Stimulated activated memory B cell treated with anti-CD40 and anti-IgM and Interleukin-4, amounts not matched to agents 10 μg/mL and 1 μg/mL and 100 μg/mL, for 72 hours (primary cell): ENCODE data around the gene CEP41.
"Not testable (repeated sequence)": the region's sequence is repeated elsewhere in the genome, so short reads cannot be mapped to it uniquely, and the experiment has no call there.

Source experiments
- ATAC-seq: fragments of 150-1000 bp; cut with Tn5 transposase; 2 replicates; pipeline ENCODE4 v1.10.0; 2021
- H3K27ac Mint-ChIP-seq: one replicate; pipeline ENCODE4 v1.8.0; 2022; ENCODE audit warnings: mild to moderate bottlenecking, mixed read lengths
- H3K27me3 Mint-ChIP-seq: one replicate; pipeline ENCODE4 v1.8.0; 2022; ENCODE audit warnings: mixed read lengths
- H3K36me3 Mint-ChIP-seq: one replicate; pipeline ENCODE4 v1.8.0; 2022; ENCODE audit warnings: mixed read lengths
- H3K4me1 Mint-ChIP-seq: one replicate; pipeline ENCODE4 v1.8.0; 2022; ENCODE audit warnings: mixed read lengths
- H3K4me3 Mint-ChIP-seq: one replicate; pipeline ENCODE4 v1.8.0; 2022; ENCODE audit warnings: mild to moderate bottlenecking, moderate library complexity, mixed read lengths
- H3K9me3 Mint-ChIP-seq: one replicate; pipeline ENCODE4 v1.8.0; 2022; ENCODE audit warnings: mixed read lengths

The CEP41 gene

GRCh38 chr7:130379019-130379418 is 61.8 kb downstream of the CEP41 start:
- no peak for ATAC-seq

GRCh38 chr7:130377178-130377577 is 63.6 kb downstream of the CEP41 start:
- no peak for ATAC-seq
- Mint-ChIP-seq H3K27ac (no peak overlapping the region), H3K36me3 (no peaks in the 10 kb centered on the region), H3K9me3 (peaks cover 11% of the 10 kb centered on the region), H3K4me1 (no peaks in the 10 kb centered on the region), H3K4me3 (no peak overlapping the region), H3K27me3 (peaks cover 22% of the 10 kb centered on the region)

More at GRCh38 chr7:130379019-130379418, 61.8 kb downstream of the CEP41 start:
- Mint-ChIP-seq H3K4me1 (no peaks in the 10 kb centered on the region), H3K4me3 (no peak overlapping the region), H3K36me3 (no peaks in the 10 kb centered on the region), H3K9me3 (peaks cover 11% of the 10 kb centered on the region), H3K27me3 (peaks cover 16% of the 10 kb centered on the region), H3K27ac (no peak overlapping the region)

GRCh38 chr7:130376461-130376860 is 64.4 kb downstream of the CEP41 start:
- H3K4me1 Mint-ChIP-seq, H3K4me3 Mint-ChIP-seq, ATAC-seq, H3K27ac Mint-ChIP-seq, H3K36me3 Mint-ChIP-seq: not testable (repeated sequence)
- Mint-ChIP-seq H3K9me3 (peaks cover 11% of the 10 kb centered on the region), H3K27me3 (peaks cover 22% of the 10 kb centered on the region)

GRCh38 chr7:130374507-130374906 is 66.3 kb downstream of the CEP41 start:
- no peak overlapping the region for H3K27ac Mint-ChIP-seq
- no peaks in the 10 kb centered on the region for H3K4me1 Mint-ChIP-seq
- H3K36me3 Mint-ChIP-seq = no peaks in the 10 kb centered on the region
- H3K27me3 Mint-ChIP-seq = peaks cover 19% of the 10 kb centered on the region
- H3K4me3 Mint-ChIP-seq = no peak overlapping the region
- H3K9me3 Mint-ChIP-seq = peaks cover 11% of the 10 kb centered on the region
- no peak for ATAC-seq

GRCh38 chr7:130372402-130373165 is 68.2 kb downstream of the CEP41 start:
- Mint-ChIP-seq H3K4me1 (no peaks in the 10 kb centered on the region), H3K36me3 (no peaks in the 10 kb centered on the region), H3K27ac (no peak overlapping the region), H3K9me3 (peaks cover 11% of the 10 kb centered on the region), H3K27me3 (peaks cover 19% of the 10 kb centered on the region), H3K4me3 (no peak overlapping the region)
- ATAC-seq = no peak

DNA sequence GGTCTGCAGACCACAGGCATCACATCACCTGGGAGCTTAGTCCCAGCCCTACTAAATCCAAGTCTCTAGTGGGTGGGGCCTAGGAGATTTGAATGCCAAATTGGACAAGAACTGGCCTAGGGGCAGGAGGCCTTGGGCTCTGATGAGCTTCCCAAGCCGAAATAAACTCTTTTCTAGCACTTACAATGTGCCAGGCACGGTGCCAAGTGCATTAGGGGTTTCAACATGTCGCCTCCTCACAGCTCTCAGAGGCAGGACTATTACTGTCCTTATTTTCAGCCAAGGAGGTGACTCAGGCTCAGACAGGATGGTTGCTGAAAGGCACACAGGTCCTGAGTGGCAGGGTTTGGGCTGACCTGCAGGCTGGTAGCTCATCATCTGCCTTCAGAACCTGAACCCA is 69.8 kb downstream of the CEP41 start:
- H3K27me3 Mint-ChIP-seq = peaks cover 19% of the 10 kb centered on the region
- no peak overlapping the region for H3K4me3 Mint-ChIP-seq
- no peaks in the 10 kb centered on the region for H3K4me1 Mint-ChIP-seq
- no peak for ATAC-seq
- no peak overlapping the region for H3K27ac Mint-ChIP-seq
- peaks cover 4% of the 10 kb centered on the region for H3K9me3 Mint-ChIP-seq
- no peaks in the 10 kb centered on the region for H3K36me3 Mint-ChIP-seq

DNA sequence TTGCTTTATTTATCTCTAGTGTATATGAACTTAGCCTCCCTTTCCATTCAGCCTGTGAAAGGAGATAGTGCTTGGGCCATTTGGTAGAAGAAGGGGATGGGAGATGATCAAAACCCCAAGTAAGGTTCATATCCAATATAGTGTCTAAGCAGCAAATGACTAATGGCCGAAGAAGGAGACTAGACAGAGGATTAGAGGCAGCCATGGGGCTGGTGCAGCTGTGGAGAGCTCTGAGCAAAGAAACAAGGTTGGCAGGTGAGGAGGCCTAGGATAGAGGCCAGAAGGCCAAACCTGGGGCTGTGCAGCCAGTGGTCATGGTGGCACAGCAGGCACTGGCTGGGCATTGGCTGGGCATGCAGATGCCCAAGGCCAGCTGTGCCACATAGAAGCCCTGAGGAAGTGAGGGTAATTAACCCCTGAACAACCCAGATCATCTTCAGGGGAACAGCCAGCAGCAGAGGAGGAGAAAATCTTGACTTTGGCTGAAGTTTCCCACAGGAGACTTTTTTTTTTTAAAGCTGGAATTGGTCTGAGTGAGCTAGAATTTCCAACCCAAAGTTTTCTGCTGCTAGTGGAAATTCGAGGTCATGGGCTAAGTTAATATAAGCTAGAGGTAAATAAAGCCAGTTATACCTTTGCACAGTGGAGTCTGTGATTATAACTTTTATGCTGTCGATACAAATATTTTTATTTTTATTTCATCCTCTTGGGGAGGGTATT is 70.8 kb downstream of the CEP41 start:
- Mint-ChIP-seq H3K27me3 (peaks cover 19% of the 10 kb centered on the region), H3K4me1 (no peaks in the 10 kb centered on the region), H3K4me3 (no peak overlapping the region), H3K27ac (no peak overlapping the region), H3K9me3 (no peaks in the 10 kb centered on the region), H3K36me3 (no peaks in the 10 kb centered on the region)
- no peak for ATAC-seq

DNA sequence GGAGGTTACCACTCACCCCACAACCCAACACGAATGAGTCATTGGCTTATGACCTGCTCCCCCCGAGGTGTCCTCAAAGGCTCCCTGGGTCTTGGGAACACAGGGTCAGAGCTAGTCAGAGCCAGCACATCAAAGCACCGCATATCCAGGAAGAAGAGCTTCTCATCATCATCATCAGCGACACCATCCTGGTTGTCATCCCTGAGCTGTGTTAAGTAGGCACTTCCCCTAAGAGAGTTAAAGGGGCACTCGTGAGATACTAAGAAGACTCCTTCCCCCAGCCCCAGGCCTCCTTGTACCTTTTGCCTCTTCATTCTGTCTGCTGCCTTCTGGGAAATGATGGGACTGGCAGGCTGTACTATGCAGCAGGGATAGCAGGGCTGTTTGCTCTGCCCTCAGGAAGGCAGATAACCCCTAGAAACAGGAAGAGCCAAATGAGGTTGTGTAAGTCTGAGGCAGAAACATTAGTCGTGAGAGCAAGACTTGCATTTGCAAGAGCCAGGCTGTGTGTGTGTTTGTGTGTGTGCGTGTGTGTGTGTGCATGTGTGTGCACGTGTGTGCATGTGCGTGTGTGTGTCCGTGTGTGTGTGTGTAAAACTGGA is 71.6 kb downstream of the CEP41 start:
- Mint-ChIP-seq H3K4me3 (no peak overlapping the region), H3K36me3 (no peaks in the 10 kb centered on the region), H3K27ac (no peak overlapping the region), H3K27me3 (peaks cover 19% of the 10 kb centered on the region), H3K9me3 (no peaks in the 10 kb centered on the region), H3K4me1 (no peaks in the 10 kb centered on the region)
- ATAC-seq = no peak

GRCh38 chr7:130367836-130368746 is 72.7 kb downstream of the CEP41 start:
- Mint-ChIP-seq H3K36me3 (no peaks in the 10 kb centered on the region), H3K4me3 (no peak overlapping the region), H3K4me1 (no peaks in the 10 kb centered on the region), H3K27me3 (peaks cover 23% of the 10 kb centered on the region), H3K27ac (no peak overlapping the region), H3K9me3 (no peaks in the 10 kb centered on the region)
- ATAC-seq = no peak

GRCh38 chr7:130367088-130367755 is 73.6 kb downstream of the CEP41 start:
- H3K27me3 Mint-ChIP-seq = peaks cover 23% of the 10 kb centered on the region
- ATAC-seq = no peak
- H3K9me3 Mint-ChIP-seq = no peaks in the 10 kb centered on the region
- no peaks in the 10 kb centered on the region for H3K4me1 Mint-ChIP-seq
- no peak overlapping the region for H3K4me3 Mint-ChIP-seq
- no peaks in the 10 kb centered on the region for H3K36me3 Mint-ChIP-seq
- H3K27ac Mint-ChIP-seq = no peak overlapping the region

- Mint-ChIP-seq H3K36me3 (no peaks in the 10 kb centered on the region), H3K4me1 (no peaks in the 10 kb centered on the region), H3K9me3 (no peaks in the 10 kb centered on the region), H3K27me3 (peaks cover 23% of the 10 kb centered on the region), H3K4me3 (no peak overlapping the region), H3K27ac (no peak overlapping the region)
- no peak for ATAC-seq
Measured at GRCh38 chr7:130366564-130366963, 74.3 kb downstream of the CEP41 start.

DNA sequence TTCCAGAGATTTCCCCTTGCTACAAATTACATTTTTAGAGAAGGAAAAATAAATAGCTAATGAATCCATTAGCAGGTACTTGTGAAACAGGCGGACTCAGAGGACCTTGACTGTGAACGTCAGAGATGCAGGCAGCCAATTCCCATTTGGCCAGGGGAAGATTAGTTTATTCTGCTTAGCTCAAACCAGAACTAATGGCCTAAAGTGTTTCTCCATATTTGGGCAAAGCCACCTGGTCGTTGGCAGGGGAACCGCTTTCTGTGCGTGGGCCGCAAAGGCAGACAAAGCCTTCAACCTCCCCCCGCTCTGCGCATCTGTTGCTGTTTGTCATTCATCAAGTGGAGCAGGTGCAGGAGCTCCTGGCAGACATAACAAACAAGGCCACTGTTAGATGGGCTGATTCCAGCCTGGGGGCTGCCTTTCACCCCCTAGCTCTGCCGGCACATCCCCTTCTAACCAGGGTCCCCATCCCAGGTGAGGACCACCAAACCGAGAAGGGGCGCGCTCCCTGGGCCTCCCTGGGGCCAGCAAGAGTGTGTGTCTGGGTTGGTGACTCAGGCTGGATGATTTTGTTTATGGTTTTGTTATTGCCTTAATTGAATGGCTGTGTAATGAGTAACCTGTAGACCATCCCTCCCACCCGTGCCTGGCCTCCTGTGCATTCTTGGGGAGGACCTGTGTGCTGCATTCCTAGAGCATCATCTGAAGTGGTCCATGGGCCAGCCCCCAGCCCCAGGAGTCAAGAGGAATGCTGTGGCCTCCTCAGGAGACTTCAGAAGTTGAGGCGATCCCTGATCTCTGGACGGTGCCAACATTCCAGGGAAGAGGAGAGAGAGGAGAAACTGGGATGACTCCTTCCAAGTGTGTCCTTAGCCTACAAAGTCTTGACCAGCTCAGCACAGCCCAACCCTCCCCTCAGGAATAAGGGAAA is 75.0 kb downstream of the CEP41 start:
- Mint-ChIP-seq H3K27me3 (peaks cover 23% of the 10 kb centered on the region), H3K36me3 (no peaks in the 10 kb centered on the region), H3K4me1 (no peaks in the 10 kb centered on the region)

DNA sequence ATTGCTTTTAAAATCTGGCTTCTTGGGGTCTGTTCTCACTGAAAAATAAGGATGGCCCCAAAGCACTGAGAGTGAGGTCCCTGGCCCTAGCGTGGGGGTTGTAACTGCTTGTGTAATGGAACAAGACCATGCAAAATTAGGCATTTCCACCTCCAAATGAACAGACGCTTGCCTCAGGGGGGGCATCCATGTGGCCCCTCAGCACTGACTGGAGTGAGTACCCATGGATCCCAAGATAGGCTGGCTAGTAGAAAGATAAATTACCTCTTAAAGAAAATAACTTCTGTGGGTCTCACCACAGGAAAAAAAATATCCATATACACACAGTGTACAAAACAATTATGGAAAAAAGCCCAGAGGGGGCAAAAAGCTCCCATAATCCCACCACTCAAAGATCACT is 75.7 kb downstream of the CEP41 start:
- ATAC-seq = no peak
- peaks cover 4% of the 10 kb centered on the region for H3K9me3 Mint-ChIP-seq
- H3K27ac Mint-ChIP-seq = no peak overlapping the region
- H3K4me1 Mint-ChIP-seq = no peaks in the 10 kb centered on the region
- H3K4me3 Mint-ChIP-seq = no peak overlapping the region
- H3K36me3 Mint-ChIP-seq = no peaks in the 10 kb centered on the region
- H3K27me3 Mint-ChIP-seq = peaks cover 23% of the 10 kb centered on the region

More for the DNA sequence above, 75.0 kb downstream of the CEP41 start:
- H3K27ac Mint-ChIP-seq = no peak overlapping the region
- H3K9me3 Mint-ChIP-seq = no peaks in the 10 kb centered on the region
- H3K4me3 Mint-ChIP-seq = no peak overlapping the region
- no peak for ATAC-seq

DNA sequence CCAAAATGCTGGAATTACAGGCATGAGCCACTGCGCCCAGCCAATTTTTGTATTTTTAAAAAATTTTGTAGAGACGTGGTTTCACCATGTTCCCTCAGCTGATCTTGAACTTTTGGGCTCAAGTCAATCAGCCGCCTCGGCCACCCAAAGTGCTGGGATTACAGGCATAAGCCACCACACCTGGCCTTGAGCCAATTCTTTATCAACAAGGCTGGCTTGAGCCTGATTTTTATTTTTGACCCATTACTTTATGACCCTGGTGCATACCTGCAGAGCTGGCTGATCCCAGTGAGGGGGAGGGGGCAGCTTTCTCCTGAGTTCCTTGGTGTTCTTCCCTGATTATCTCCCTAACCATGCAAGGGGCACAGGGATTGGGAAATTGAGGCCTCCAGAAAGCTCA is 76.4 kb downstream of the CEP41 start:
- H3K36me3 Mint-ChIP-seq = no peaks in the 10 kb centered on the region
- peaks cover 7% of the 10 kb centered on the region for H3K9me3 Mint-ChIP-seq
- no peak overlapping the region for H3K27ac Mint-ChIP-seq
- H3K27me3 Mint-ChIP-seq = peaks cover 23% of the 10 kb centered on the region
- ATAC-seq = no peak
- no peaks in the 10 kb centered on the region for H3K4me1 Mint-ChIP-seq
- no peak overlapping the region for H3K4me3 Mint-ChIP-seq
